Skeletal muscle satellite cell (primary cell): ENCODE measurements around the gene NLN.
A peak's percentile ranks its signal among the peaks of the same experiment; 100 is the strongest.
"Not testable (repeated sequence)": the region's sequence is repeated elsewhere in the genome, so short reads cannot be mapped to it uniquely, and the experiment has no call there.

ENCODE experiments used
- H3K27me3 ChIP-seq: 2 replicates; pipeline ENCODE4 v1.7.0; 2013; ENCODE audit warnings: low read length; ENCODE audit not compliant: control insufficient read depth, insufficient read depth
- H3K36me3 ChIP-seq: 2 replicates; pipeline ENCODE4 v1.7.0; 2013; ENCODE audit warnings: mild to moderate bottlenecking, control low read depth, low read length; ENCODE audit not compliant: insufficient read depth
- H3K4me1 ChIP-seq: 2 replicates; pipeline ENCODE4 v1.7.0; 2013; ENCODE audit warnings: low read length; ENCODE audit not compliant: control insufficient read depth, insufficient read depth
- H3K4me2 ChIP-seq: 2 replicates; pipeline ENCODE4 v1.7.0; 2013; ENCODE audit warnings: mild to moderate bottlenecking, low read length
- H3K4me3 ChIP-seq: 2 replicates; pipeline ENCODE4 v1.7.0; 2013; ENCODE audit warnings: low read length
- H3K9ac ChIP-seq: 2 replicates; pipeline ENCODE4 v1.7.0; 2013; ENCODE audit warnings: mild to moderate bottlenecking, low read depth, low read length, moderate library complexity
- H3K9me3 ChIP-seq: replicated peaks from 2 replicates; pipeline ENCODE4 v1.7.0; 2013; ENCODE audit warnings: mild to moderate bottlenecking, control low read depth, low read length

NLN gene

DNA sequence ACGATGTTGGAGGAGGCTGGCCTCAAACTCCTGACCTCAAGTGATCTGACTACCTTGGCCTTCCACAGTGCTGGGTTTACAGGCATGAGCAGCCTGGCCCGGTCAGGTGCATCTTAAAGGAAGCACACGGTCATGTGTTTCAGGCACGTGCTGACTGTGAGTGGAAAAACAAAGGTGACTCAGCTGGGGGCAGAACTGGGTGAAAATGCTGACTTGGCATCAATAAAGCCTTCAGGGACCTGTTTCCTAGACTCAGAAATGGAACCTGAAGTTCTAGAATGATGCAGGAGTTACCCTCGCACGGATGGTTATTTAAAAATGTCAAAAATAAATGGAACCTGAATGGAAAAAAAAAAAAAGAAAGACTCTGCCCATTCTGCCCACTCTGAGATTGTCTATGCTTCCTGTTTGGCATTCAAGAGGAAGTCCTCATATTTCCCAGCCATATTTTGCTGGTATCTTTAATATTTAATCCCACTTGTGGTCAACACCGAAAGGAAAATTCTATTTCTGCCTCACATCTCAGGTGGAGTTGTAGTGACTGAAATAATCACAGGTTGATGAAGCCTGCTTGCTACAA is 12.3 kb downstream of the NLN start:
- not testable (repeated sequence) for H3K9ac ChIP-seq, H3K4me1 ChIP-seq, H3K36me3 ChIP-seq, H3K4me3 ChIP-seq, H3K27me3 ChIP-seq, H3K4me2 ChIP-seq, H3K9me3 ChIP-seq

DNA sequence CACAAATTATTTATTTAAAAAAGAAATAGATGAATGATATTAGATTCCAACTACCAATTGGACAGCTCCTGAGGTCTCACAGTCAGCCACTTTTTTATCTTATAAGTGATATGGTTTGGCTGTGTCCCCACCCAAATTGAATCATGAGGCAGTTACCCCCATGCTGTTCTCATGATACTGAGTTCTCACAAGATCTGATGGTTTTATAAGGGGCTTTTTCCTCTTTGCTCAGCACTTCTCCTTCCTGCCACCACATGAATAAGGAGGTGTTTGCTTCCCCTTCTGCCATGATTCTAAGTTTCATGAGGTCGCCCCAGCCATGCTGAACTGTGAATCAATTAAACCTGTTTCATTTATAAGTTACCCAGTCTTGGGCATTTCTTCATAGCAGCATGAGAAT is 12.9 kb downstream of the NLN start:
- H3K4me1 ChIP-seq: no peaks in the 10 kb centered on the region
- H3K4me3 ChIP-seq: no peak overlapping the region
- no peaks in the 10 kb centered on the region for H3K27me3 ChIP-seq
- no peak overlapping the region for H3K9ac ChIP-seq
- H3K36me3 ChIP-seq: peaks cover 4% of the 10 kb centered on the region
- H3K4me2 ChIP-seq: no peak overlapping the region
- no peaks in the 10 kb centered on the region for H3K9me3 ChIP-seq

DNA sequence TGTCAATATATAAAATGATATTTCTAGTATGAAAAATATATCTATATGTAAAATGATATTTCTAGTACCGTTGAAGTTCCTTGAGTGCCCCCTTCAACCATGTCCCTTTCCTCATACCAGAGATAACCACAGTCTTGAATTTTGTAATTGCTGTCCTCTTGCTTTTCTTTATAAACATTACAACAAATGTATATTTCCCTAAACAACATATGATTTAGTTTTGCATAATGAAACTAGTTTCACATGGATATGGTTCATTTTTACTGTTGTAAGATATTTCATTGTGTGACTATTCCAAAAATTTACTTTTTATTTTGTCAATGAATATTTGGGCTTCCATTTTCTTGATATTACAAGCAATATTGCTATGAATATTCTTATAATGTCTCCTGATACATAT is 14.0 kb downstream of the NLN start:
- no peak overlapping the region for H3K4me3 ChIP-seq
- H3K9ac ChIP-seq: no peak overlapping the region
- H3K4me2 ChIP-seq: no peak overlapping the region
- H3K27me3 ChIP-seq: no peaks in the 10 kb centered on the region
- H3K4me1 ChIP-seq: no peaks in the 10 kb centered on the region
- peaks cover 2% of the 10 kb centered on the region for H3K36me3 ChIP-seq
- H3K9me3 ChIP-seq: no peaks in the 10 kb centered on the region

DNA sequence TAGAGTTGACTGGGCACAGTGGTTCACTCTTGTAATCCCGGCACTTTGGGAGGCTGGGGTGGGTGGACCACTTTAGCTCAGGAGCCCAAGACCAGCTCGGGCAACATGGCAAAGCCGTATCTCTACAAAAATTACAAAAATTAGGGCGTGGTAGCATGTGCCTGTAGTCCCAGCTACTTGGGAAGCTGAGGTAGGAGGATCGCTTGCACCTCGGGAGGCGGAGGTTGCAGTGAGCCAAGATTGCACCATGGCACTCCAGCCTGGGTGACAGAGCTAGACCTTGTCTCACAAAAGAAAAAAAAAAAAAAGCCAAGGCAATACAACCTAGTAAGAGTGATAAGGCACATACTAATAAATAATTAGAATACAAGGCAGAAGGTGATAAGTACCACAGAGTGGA is 15.8 kb downstream of the NLN start:
- Histone ChIP-seq H3K36me3 (no peaks in the 10 kb centered on the region), H3K4me2 (no peak overlapping the region), H3K4me1 (peaks cover 7% of the 10 kb centered on the region), H3K4me3 (no peak overlapping the region), H3K9me3 (no peaks in the 10 kb centered on the region), H3K27me3 (no peaks in the 10 kb centered on the region), H3K9ac (no peak overlapping the region)

DNA sequence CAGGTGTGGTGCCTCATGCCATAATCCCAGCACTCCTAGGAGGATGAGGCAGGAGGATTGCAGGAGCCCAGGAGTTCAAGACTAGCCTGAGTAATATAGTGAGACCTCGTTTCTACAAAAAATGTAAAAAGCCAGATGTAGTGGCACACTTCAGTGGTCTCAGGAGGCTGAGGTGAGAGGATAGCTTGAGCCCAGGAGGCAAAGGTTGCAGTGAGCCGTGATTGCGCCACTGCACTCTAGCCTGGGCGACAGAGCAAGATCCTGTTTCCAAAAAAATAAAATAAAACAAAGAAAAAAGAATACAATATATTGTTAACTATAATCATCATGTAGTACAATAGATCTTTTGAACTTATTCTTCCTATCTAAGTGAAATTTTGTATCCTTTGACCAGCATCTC is 16.3 kb downstream of the NLN start:
- H3K4me2 ChIP-seq: no peak overlapping the region
- H3K27me3 ChIP-seq: no peaks in the 10 kb centered on the region
- no peaks in the 10 kb centered on the region for H3K9me3 ChIP-seq
- peaks cover 11% of the 10 kb centered on the region for H3K4me1 ChIP-seq
- H3K36me3 ChIP-seq: no peaks in the 10 kb centered on the region
- no peak overlapping the region for H3K4me3 ChIP-seq
- H3K9ac ChIP-seq: no peak overlapping the region

DNA sequence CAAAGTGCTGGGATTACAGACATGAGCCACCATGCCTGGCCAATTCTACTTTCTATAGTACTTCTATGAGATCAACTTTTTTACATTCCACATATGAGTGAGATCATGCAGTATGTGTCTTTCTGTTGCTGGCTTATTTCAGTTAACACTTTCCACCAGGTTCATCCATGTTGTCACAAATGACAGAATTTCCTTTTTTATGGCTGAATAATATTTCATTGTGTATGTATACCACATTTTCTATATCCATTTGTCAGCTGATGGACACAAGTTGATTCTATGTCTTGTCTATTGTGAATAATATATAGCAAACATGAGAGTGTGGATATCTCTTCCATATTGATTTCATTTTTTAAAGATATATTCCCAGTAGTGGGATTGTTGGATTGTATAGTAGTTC is 17.2 kb downstream of the NLN start:
- Histone ChIP-seq H3K4me1 (peaks cover 13% of the 10 kb centered on the region), H3K4me3 (no peak overlapping the region), H3K4me2 (no peak overlapping the region), H3K9me3 (no peaks in the 10 kb centered on the region), H3K36me3 (no peaks in the 10 kb centered on the region), H3K27me3 (no peaks in the 10 kb centered on the region), H3K9ac (no peak overlapping the region)

DNA sequence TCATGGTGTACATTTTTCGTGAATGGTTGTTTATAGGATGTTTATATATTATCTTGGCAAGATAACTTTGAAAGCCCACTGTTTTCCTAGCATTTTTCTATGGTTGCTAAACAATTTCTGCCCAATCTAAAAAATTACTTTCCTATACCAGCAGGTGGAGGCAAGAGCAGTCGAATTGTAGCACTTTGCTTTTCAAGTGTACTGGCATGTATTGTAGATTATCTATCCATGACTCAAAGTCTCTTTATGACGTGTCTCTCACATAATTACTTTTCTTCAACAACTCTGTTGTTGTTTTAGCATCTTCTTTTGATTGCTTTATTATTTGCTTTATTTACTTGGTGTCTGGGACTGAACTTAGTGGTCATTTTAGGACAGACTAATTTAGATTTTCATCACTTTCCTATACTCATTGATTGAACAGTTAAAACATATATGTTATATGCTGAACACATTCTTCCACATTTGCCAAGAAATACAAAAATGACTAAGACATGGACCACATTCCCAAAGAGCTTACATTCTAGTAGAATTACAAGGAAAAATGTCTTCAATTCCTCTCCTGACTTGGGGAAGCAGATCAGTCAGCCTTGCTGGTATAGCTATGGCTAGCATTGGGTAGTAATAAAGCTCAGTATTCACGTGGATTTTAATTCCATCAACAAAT is 20.7 kb downstream of the NLN start:
- peak overlapping the region; percentile 52 for H3K4me2 ChIP-seq
- peak overlapping the region; percentile 32 for H3K9ac ChIP-seq
- no peaks in the 10 kb centered on the region for H3K36me3 ChIP-seq

DNA sequence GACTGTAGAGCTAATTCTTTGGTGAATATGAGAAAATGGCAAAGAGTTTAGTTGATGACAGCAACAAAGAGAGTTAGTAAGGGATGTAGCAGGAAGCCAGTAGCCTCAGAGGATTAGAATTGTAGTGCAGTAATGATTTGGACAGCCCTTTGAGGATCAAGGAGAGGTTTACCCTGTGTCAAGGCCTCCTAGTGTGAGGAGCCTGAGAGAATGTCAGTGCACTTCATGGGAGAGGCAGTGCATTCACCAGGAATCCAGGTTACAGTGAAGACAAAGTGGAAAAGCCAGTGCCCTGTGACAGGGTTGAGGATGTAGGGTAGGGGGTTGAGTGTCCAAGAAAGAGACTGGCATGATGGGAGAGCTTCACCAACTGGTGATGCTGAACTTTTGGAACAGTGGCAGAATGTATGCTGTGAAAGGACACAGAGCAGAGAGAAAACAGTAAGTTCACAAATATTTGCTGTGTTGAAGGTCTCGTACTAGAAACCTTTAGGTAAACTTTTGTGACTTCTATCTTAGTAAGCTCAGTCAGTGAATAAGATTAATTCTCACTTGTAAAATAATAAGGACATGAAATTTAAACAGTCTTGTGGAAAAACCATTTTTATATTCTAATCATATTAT is 27.3 kb downstream of the NLN start:
- Histone ChIP-seq H3K9me3 (no peaks in the 10 kb centered on the region), H3K27me3 (no peaks in the 10 kb centered on the region), H3K4me2 (no peak overlapping the region), H3K4me1 (no peaks in the 10 kb centered on the region), H3K36me3 (no peaks in the 10 kb centered on the region), H3K4me3 (no peak overlapping the region), H3K9ac (no peak overlapping the region)

More for the DNA sequence above, 20.7 kb downstream of the NLN start:
- H3K4me1 ChIP-seq: peaks cover 13% of the 10 kb centered on the region
- H3K4me3 ChIP-seq: no peak overlapping the region
- H3K9me3 ChIP-seq: no peaks in the 10 kb centered on the region
- no peaks in the 10 kb centered on the region for H3K27me3 ChIP-seq

DNA sequence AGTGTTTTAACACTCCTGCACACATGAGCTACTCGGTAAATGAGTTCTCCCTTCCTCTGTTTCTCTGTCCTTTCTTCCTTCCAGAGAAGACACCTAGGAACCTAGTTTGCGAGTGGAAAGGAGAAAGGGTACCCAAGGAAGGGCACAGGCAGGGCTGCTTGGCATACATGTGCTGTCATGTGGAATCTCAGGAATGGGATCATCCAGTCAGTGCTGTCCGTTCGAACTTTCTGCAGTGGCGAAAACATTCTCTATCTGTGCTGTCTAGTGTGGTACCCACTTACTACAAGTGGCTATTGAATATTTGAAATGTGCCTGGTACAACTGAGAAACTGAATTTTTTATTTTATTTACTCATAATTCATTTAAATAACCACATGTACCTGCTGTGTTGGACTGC is 28.0 kb downstream of the NLN start:
- H3K27me3 ChIP-seq: no peaks in the 10 kb centered on the region
- no peaks in the 10 kb centered on the region for H3K9me3 ChIP-seq
- no peak overlapping the region for H3K4me2 ChIP-seq
- no peaks in the 10 kb centered on the region for H3K4me1 ChIP-seq
- H3K9ac ChIP-seq: no peak overlapping the region
- H3K4me3 ChIP-seq: no peak overlapping the region
- H3K36me3 ChIP-seq: no peaks in the 10 kb centered on the region

DNA sequence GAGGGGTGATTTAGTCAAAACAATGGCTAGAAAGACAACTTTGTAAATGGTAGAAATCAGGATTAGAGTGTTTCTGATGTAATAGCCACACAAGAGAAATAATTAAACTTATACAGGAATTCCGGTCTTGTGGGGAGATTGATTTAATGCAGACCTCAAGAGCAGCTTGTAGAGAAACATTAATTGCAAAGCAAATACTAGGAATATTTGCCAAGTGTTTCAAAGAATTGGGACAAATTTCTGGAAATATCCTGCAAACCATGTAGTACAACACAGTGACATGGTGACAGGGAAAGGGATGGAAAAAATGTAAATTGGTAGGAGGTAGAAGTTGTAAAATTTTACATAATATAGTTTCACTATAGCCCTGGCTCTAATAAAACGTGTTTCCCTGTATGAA is 28.9 kb downstream of the NLN start:
- H3K27me3 ChIP-seq: no peaks in the 10 kb centered on the region
- H3K9me3 ChIP-seq: no peaks in the 10 kb centered on the region
- no peak overlapping the region for H3K4me3 ChIP-seq
- no peak overlapping the region for H3K9ac ChIP-seq
- no peaks in the 10 kb centered on the region for H3K4me1 ChIP-seq
- H3K36me3 ChIP-seq: no peaks in the 10 kb centered on the region
- no peak overlapping the region for H3K4me2 ChIP-seq

DNA sequence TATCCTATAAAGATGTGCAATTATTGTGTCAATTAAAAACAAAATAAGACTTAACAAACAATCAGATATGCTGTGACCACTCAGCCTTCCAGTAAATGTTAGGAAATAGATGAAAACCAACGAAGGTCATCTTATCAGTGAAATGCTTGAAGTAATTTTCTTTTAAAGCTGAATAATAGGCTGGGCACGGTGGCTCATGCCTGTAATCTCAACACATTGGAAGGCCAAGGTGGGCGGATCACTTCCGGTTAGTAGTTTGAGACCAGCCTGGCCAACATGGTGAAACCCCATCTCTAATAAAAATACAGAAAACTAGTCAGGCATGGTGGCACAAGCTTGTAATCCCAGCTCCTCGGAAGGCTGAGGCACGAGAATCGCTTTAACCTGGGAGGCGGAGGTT is 31.2 kb downstream of the NLN start:
- no peak overlapping the region for H3K9ac ChIP-seq
- no peak overlapping the region for H3K4me2 ChIP-seq
- H3K4me3 ChIP-seq: no peak overlapping the region
- H3K27me3 ChIP-seq: no peaks in the 10 kb centered on the region
- H3K36me3 ChIP-seq: no peaks in the 10 kb centered on the region
- H3K4me1 ChIP-seq: no peaks in the 10 kb centered on the region
- H3K9me3 ChIP-seq: no peaks in the 10 kb centered on the region
